Right lobe of liver (tissue), 4 donors: ENCODE data around the gene DIRAS1.

ENCODE experiments used
- POLR2A ChIP-seq: fragments of 450-650 bp; IDR thresholded peaks from one replicate; pipeline ENCODE4 v1.6.1; 2017; ENCODE audit warnings: antibody characterized with exemption, mild to moderate bottlenecking
- TF ChIP-seq, protein P1 (sequence below), 4 donors: fragments of 200-600 bp in 3 of 4; fragments of 450-650 bp in 1 of 4; IDR thresholded peaks; one replicate each; pipeline versions ENCODE4 v1.5.1 to v1.8.0; 2016 to 2022; ENCODE audit warnings: antibody characterized with exemption in 4 of 4, mild to moderate bottlenecking in 2 of 4
- donor health status: DM: no; HTN: no; CAD: no.
- donor health status: DM: no; HTN: no; CAD: no.
- donor health status: DM: no; HTN: yes; CAD: no.

GRCh38 chr19:2768365-2769132, 47.4 kb upstream of the DIRAS1 start:
- TF ChIP-seq, protein P1, sequence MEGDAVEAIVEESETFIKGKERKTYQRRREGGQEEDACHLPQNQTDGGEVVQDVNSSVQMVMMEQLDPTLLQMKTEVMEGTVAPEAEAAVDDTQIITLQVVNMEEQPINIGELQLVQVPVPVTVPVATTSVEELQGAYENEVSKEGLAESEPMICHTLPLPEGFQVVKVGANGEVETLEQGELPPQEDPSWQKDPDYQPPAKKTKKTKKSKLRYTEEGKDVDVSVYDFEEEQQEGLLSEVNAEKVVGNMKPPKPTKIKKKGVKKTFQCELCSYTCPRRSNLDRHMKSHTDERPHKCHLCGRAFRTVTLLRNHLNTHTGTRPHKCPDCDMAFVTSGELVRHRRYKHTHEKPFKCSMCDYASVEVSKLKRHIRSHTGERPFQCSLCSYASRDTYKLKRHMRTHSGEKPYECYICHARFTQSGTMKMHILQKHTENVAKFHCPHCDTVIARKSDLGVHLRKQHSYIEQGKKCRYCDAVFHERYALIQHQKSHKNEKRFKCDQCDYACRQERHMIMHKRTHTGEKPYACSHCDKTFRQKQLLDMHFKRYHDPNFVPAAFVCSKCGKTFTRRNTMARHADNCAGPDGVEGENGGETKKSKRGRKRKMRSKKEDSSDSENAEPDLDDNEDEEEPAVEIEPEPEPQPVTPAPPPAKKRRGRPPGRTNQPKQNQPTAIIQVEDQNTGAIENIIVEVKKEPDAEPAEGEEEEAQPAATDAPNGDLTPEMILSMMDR (IDR thresholded peaks at IDR 0.05): no peak
- TF ChIP-seq POLR2A: no peak
